BLaER1 treated with 17β-estradiol and CSF1 and Interleukin-3, amounts not matched to agents 10 nM and 100 nM (cell line): ENCODE results near the gene PALB2.
"Not testable (repeated sequence)": the region's sequence is repeated elsewhere in the genome, so short reads cannot be mapped to it uniquely, and the experiment has no call there.

Experiments
- H3K27ac ChIP-seq, 11 experiments: shearing (Covaris generic); formaldehyde crosslinking; 2 replicates each; pipeline ENCODE4 v1.8.1; 2022
- H3K27me3 ChIP-seq, 11 experiments: shearing (Covaris generic); formaldehyde crosslinking; 2 replicates each; pipeline ENCODE4 v1.8.1; 2022
- H3K36me3 ChIP-seq, 11 experiments: shearing (Covaris generic); formaldehyde crosslinking; 2 replicates each; pipeline ENCODE4 v1.8.1; 2022
- H3K4me1 ChIP-seq, 10 experiments: shearing (Covaris generic); formaldehyde crosslinking; 2 replicates each; pipeline ENCODE4 v1.8.1; 2022
- H3K4me2 ChIP-seq, 11 experiments: shearing (Covaris generic); formaldehyde crosslinking; 2 replicates each; pipeline ENCODE4 v1.8.1; 2022
- H3K4me3 ChIP-seq, 10 experiments: shearing (Covaris generic); formaldehyde crosslinking; 2 replicates each; pipeline ENCODE4 v1.8.1; 2022
- H3K9ac ChIP-seq, 11 experiments: shearing (Covaris generic); formaldehyde crosslinking; 2 replicates each; pipeline ENCODE4 v1.8.1; 2022
- H3K9me3 ChIP-seq, 11 experiments: shearing (Covaris generic); formaldehyde crosslinking; replicated peaks in 1 of 11; 2 replicates each; pipeline ENCODE4 v1.8.1; 2022
- H4K20me1 ChIP-seq, 11 experiments: shearing (Covaris generic); formaldehyde crosslinking; 2 replicates each; pipeline ENCODE4 v1.8.1; 2022
- Cebpa-rat ChIP-seq, 11 experiments: shearing (Covaris generic); IDR thresholded peaks; 2 replicates each; pipeline ENCODE4 v1.8.1; 2022

PALB2 gene

DNA sequence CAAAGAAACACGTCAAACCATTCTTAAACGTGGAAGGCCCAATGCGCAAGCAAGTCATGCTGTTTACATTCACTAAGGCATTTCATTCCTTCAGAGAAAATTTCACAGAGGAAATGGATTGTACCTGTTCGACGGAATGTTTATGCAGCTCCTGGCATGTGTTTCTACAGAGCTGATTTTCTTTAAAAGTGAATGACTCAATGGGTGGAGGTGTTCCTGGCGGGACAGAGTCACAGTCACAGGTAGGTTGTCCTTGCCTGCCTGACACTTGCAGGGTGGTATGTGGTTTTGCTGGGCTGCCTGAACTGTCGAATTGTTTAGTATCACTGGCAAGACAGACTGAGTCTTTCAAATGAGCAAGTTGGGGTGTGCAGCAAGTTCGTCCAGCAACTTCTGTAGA is 11.6 kb downstream of the PALB2 start:
- Histone ChIP-seq H3K36me3 (peaks cover 85 to 99% (median 91%) of the 10 kb centered on the region in 11 experiments), H3K27me3 (no peaks in the 10 kb centered on the region), H3K27ac (no peak overlapping the region), H3K9ac (no peak overlapping the region; a peak in 1 of 22 replicates), H3K4me1 (no peaks in the 10 kb centered on the region), H3K4me3 (no peak overlapping the region), H3K4me2 (no peak overlapping the region), H3K9me3 (no peaks in the 10 kb centered on the region), H4K20me1 (peaks cover 0 to 16% (median 0%) of the 10 kb centered on the region in 11 experiments; a peak in 4 of 22 replicates)
- TF ChIP-seq Cebpa-rat (IDR thresholded peaks at IDR 0.05), result no peak

DNA sequence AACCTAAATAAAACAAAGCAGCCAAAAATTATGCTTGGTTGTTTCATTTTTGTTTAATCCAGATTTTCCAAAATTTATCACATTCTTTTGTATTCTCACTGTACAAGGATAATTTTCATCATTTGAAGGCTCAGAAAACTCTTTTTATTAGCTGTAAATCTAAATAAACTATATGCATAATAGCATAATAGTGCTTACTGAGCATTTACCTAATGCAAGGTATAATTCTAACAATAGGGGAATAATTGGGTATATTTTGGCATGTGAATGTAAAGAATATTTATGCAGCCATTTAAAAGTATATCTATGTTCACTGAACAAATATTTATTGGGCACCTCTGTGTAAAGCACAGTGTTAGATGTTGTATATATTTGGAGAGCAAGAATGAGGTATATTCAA is 17.0 kb downstream of the PALB2 start:
- H3K4me1 ChIP-seq, result no peaks in the 10 kb centered on the region
- H3K9me3 ChIP-seq, result no peaks in the 10 kb centered on the region
- no peaks in the 10 kb centered on the region for H3K27me3 ChIP-seq
- H4K20me1 ChIP-seq, result 0 out of 22 replicates have a peak, but pooled peaks cover 0 to 8% (median 0%) of the 10 kb centered on the region in 11 experiments
- TF ChIP-seq Cebpa-rat (IDR thresholded peaks at IDR 0.05), result no peak
- no peak overlapping the region for H3K4me2 ChIP-seq
- H3K36me3 ChIP-seq, result peaks cover 92 to 100% (median 96%) of the 10 kb centered on the region in 11 experiments
- no peak overlapping the region for H3K9ac ChIP-seq
- H3K27ac ChIP-seq, result no peak overlapping the region
- H3K4me3 ChIP-seq, result no peak overlapping the region

DNA sequence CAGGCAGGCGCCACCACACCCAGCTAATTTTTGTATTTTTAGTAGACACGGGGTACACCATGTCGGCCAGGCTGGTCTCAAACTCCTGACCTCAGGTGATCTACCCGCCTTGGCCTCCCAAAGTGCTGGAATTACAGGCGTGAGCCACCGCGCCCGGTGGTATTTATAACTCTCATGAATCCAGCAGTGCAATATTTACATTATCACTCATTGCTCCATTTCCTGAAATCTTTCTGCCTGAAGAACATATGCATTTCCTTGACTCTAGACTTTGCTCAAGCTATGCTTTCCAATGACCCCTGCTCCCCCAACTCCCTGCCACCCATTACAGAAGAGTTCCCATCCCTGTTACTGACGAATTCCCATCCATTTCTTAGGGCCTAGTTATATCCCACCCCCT is 25.3 kb downstream of the PALB2 start:
- peaks cover 87 to 99% (median 95%) of the 10 kb centered on the region in 11 experiments for H3K36me3 ChIP-seq
- TF ChIP-seq Cebpa-rat (IDR thresholded peaks at IDR 0.05), result no peak
- H3K9me3 ChIP-seq, result no peaks in the 10 kb centered on the region
- no peak overlapping the region for H3K27ac ChIP-seq
- no peak overlapping the region for H3K9ac ChIP-seq
- H3K4me1 ChIP-seq, result no peaks in the 10 kb centered on the region
- H4K20me1 ChIP-seq, result 0 out of 22 replicates have a peak, but pooled peaks cover 0 to 8% (median 0%) of the 10 kb centered on the region in 11 experiments
- H3K4me2 ChIP-seq, result no peak overlapping the region
- no peaks in the 10 kb centered on the region for H3K27me3 ChIP-seq
- H3K4me3 ChIP-seq, result no peak overlapping the region

DNA sequence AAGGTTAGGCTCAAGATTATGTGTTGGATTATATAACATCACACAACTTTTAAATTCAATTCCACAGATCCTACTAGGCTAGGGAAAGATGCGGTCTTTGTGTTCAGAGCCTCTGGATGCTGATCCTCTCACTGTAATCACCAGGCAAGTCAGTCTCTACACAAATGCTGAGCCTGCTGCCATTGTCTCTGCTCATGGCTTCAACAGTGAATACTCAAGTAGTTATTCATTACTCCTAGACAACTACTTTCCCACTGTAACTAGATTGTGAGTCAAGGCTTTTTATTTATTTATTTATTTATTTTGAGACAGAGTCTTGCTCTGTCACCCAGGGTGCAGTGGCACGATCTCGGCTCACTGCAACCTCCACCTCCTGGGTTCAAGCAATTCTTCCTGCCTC is 29.2 kb downstream of the PALB2 start:
- Histone ChIP-seq H3K9me3 (no peaks in the 10 kb centered on the region), H3K4me3 (no peak overlapping the region), H4K20me1 (no peaks in the 10 kb centered on the region; a peak in 1 of 22 replicates), H3K4me2 (no peak overlapping the region), H3K36me3 (peaks cover 73 to 99% (median 89%) of the 10 kb centered on the region in 11 experiments), H3K4me1 (peaks cover 0 to 19% (median 0%) of the 10 kb centered on the region in 10 experiments; a peak in 6 of 20 replicates), H3K27me3 (no peaks in the 10 kb centered on the region), H3K27ac (no peak overlapping the region), H3K9ac (no peak overlapping the region)
- TF ChIP-seq Cebpa-rat (IDR thresholded peaks at IDR 0.05), result no peak

DNA sequence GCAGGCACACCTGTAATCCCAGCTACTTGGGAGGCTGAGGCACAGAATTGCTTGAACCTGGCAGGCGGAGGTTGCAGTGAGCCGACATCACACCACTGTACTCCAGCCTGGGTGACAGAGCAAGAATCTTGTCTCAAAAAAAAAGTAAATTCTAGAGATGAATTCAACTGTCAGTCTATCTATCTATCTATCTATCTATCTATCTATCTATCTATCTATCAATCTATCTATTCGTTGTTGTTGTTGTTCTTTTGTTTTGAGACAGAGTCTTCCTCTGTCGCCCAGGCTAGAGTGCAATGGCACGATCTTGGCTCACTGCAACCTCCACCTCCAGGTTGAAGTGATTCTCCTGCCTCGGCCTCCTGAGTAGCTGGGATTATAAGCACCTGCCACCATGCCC is 30.2 kb downstream of the PALB2 start:
- not testable (repeated sequence) for H3K9ac ChIP-seq, H3K27ac ChIP-seq, H3K4me2 ChIP-seq, H3K27me3 ChIP-seq, H3K4me3 ChIP-seq, H3K9me3 ChIP-seq, H4K20me1 ChIP-seq
- Histone ChIP-seq H3K36me3 (peaks cover 73 to 99% (median 88%) of the 10 kb centered on the region in 11 experiments), H3K4me1 (peaks cover 0 to 19% (median 0%) of the 10 kb centered on the region in 10 experiments; a peak in 6 of 20 replicates)

DNA sequence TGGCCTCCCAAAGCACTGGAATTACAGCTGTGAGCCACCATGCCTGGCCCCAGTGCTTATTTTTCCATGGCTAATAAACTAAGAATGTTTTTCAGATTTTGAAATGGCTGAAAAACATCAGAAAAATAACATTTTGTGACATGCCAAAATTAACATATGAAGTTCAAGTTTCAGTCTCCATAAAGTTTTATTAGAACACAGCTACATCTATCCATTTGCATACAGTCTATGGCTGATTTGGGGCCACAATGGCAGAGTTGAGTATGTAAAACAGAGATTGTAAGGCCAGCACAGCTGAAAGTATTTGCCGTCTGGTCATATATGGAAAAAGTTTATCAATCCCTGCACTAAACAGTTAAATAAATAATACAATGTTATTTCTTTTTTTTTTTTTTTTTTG is 31.2 kb downstream of the PALB2 start:
- Histone ChIP-seq H4K20me1 (peaks cover 0 to 5% (median 0%) of the 10 kb centered on the region in 11 experiments; a peak in 2 of 22 replicates), H3K4me2 (no peak overlapping the region), H3K4me3 (no peak overlapping the region), H3K36me3 (peaks cover 72 to 99% (median 88%) of the 10 kb centered on the region in 11 experiments), H3K27me3 (no peaks in the 10 kb centered on the region), H3K9ac (no peak overlapping the region), H3K4me1 (peaks cover 0 to 19% (median 0%) of the 10 kb centered on the region in 10 experiments; a peak in 6 of 20 replicates), H3K27ac (no peak overlapping the region), H3K9me3 (no peaks in the 10 kb centered on the region)
- no peak for TF ChIP-seq Cebpa-rat (IDR thresholded peaks at IDR 0.05)

DNA sequence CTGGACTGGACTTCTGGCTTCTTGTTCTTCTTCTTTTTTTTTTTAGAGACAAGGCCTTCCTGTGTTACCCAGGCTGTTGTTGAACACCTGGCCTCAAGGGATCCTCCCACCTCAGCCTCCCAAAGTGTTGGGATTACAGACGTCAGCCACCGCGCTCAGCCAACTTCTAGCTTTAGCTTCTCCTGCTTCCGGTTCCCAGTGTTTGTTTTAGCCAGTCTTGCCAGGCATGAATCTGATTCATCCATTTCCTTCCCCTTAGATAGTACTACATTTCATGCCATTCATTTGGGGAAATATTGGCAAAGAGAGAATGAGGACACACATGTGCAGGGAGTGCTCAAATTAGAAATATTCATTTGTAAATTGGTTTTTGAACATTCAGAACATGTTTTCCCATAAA is 32.9 kb downstream of the PALB2 start:
- Histone ChIP-seq H3K4me1 (peaks cover 0 to 19% (median 0%) of the 10 kb centered on the region in 10 experiments; a peak in 6 of 20 replicates), H4K20me1 (peaks cover 0 to 5% (median 0%) of the 10 kb centered on the region in 11 experiments; a peak in 2 of 22 replicates), H3K27ac (peak overlapping the region in 2 of 11 experiments; percentile 27 to 42; a peak in 3 of 22 replicates), H3K27me3 (no peaks in the 10 kb centered on the region), H3K4me3 (no peak overlapping the region), H3K9me3 (no peaks in the 10 kb centered on the region), H3K4me2 (peak overlapping the region in 2 of 11 experiments; percentile 26 to 31; a peak in 5 of 22 replicates), H3K9ac (peak overlapping the region in 1 of 11 experiments; percentile 28; a peak in 2 of 22 replicates), H3K36me3 (peaks cover 81 to 99% (median 96%) of the 10 kb centered on the region in 11 experiments)
- TF ChIP-seq Cebpa-rat (IDR thresholded peaks at IDR 0.05), result no peak

DNA sequence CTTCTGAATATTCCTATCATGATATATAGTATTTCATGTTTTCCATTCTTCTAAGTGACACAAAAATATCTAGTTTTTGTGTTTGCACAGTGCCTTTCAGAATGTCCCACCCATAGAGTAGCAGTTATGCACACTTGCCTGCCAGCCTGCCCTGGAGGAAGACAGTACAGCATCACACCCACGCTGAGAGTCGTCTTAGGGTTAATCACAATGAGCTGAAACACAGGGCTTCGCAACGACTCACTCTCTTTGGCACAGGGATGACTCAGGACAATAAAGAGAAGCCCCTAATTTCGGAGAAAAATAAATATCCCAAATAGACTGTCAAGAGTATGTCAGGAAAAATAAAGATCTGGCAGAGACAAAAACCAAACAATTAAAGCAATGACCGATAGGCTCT is 33.4 kb downstream of the PALB2 start:
- peaks cover 0 to 5% (median 0%) of the 10 kb centered on the region in 11 experiments; a peak in 2 of 22 replicates for H4K20me1 ChIP-seq
- H3K4me1 ChIP-seq, result peaks cover 0 to 19% (median 0%) of the 10 kb centered on the region in 10 experiments; a peak in 6 of 20 replicates
- H3K4me2 ChIP-seq, result peak overlapping the region in 2 of 11 experiments; percentile 26 to 32; a peak in 3 of 22 replicates
- H3K27ac ChIP-seq, result peak overlapping the region in 2 of 11 experiments; percentile 27 to 42; a peak in 3 of 22 replicates
- peak overlapping the region in 1 of 11 experiments; percentile 28; a peak in 1 of 22 replicates for H3K9ac ChIP-seq
- no peak overlapping the region for H3K4me3 ChIP-seq
- no peaks in the 10 kb centered on the region for H3K9me3 ChIP-seq
- H3K36me3 ChIP-seq, result peaks cover 81 to 99% (median 96%) of the 10 kb centered on the region in 11 experiments
- no peaks in the 10 kb centered on the region for H3K27me3 ChIP-seq
- no peak for TF ChIP-seq Cebpa-rat (IDR thresholded peaks at IDR 0.05)

DNA sequence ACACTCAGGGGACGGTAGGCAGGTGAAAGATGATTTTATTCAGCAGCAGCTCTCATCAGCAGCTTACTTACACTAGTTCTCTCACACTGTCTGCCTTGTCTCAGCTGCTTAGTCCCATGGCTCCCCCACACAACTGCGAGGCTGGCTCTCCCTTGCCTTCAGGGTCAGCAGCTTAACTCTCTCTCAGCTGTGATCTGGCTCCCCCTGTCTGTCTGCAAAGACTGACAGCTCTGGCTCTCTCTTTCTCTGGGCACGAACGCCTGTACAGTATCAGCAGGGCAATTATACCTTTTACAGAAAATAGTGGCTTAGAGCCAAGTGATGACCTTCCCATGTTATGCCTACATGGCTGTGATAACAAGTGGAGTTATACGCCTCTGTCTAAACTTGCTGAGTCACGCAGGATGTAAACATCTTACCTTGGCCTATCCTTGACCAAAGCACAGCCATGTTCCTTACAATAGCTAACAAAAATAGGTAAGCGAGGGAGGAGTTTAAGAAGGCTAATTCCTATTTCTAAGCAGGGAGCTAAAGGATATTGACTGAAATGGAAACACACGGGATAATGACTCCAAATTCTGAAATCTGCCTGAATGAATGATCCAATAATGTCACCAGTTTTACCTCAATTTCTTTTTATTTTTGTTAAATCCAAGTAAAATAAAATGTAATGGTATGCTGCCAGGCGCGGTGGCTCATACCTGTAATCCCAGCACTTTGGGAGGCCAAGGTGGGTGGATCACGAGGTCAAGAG is 43.9 kb downstream of the PALB2 start:
- TF ChIP-seq Cebpa-rat (IDR thresholded peaks at IDR 0.05), result no peak
- H4K20me1 ChIP-seq, result peaks cover 13 to 38% (median 32%) of the 10 kb centered on the region in 11 experiments; a peak in 21 of 22 replicates
- H3K27me3 ChIP-seq, result no peaks in the 10 kb centered on the region
- H3K4me2 ChIP-seq, result peak overlapping the region in 9 of 11 experiments; percentile 42 to 96 (median 64); a peak in 8 of 22 replicates
- H3K27ac ChIP-seq, result peak overlapping the region in 2 of 11 experiments; percentile 6 to 81; a peak in 4 of 22 replicates
- H3K4me3 ChIP-seq, result no peak overlapping the region
- no peaks in the 10 kb centered on the region for H3K9me3 ChIP-seq
- peak overlapping the region in 2 of 11 experiments; percentile 12 to 95; a peak in 2 of 22 replicates for H3K9ac ChIP-seq
- H3K4me1 ChIP-seq, result peaks cover 11 to 23% (median 20%) of the 10 kb centered on the region in 10 experiments
- peaks cover 31 to 46% (median 40%) of the 10 kb centered on the region in 11 experiments for H3K36me3 ChIP-seq
